ENCODE results near the gene MAPK6. TPM values are rescaled to one million over a fixed set of nuclear protein-coding genes. Genes with fewer than 3 reads are reported as not detected.

MAPK6 gene
- total and polyA plus RNA-seq, 2 donors (not counting 1 experiment from before 2014, with no cell fraction given): 3.2 to 17.9 TPM

GRCh38 chr15:52113235-52113634, 94.2 kb downstream of the MAPK6 start:
- H3K79me2 ChIP-seq (ENCODE audit: control insufficient read depth, insufficient read depth, low read length): no peaks in the 10 kb centered on the region
- no peak overlapping the region for H3K27ac ChIP-seq (ENCODE audit: low read length in 2 of 2)
- no peak overlapping the region for H2AFZ ChIP-seq (ENCODE audit: insufficient read depth, low read depth, low read length, poor library complexity, severe bottlenecking)
- ATAC-seq (ENCODE audit: low read depth) (no peak), DNase-seq (no peak)
- peaks cover 14% of the 10 kb centered on the region for H3K27me3 Mint-ChIP-seq
- no peaks in the 10 kb centered on the region for H3K9me3 ChIP-seq (ENCODE audit: control extremely low read depth in 1 of 3, control insufficient read depth in 2 of 3, insufficient read depth in 1 of 3, low read length in 2 of 3)
- intact Hi-C loops (cut with micrococcal nuclease): no loop called here
- H3K4me1 ChIP-seq (ENCODE audit: control insufficient read depth in 2 of 2, insufficient read depth in 2 of 2, low read length in 2 of 2): peaks cover 18 to 27% of the 10 kb centered on the region in 2 donors
- H3K4me1 Mint-ChIP-seq: peaks cover 19% of the 10 kb centered on the region
- no peak overlapping the region for H3K9ac ChIP-seq (ENCODE audit: low read length)
- H3K36me3 ChIP-seq (replicated peaks in 1 of 2; ENCODE audit: control extremely low read depth in 1 of 2, control insufficient read depth in 1 of 2, extremely low read depth in 1 of 2, insufficient read depth in 2 of 2, low read length in 1 of 2): no peaks in the 10 kb centered on the region
- peak overlapping the region; percentile 64 for H3K4me3 Mint-ChIP-seq
- POLR2A ChIA-PET: interaction anchor here (0.6 to 0.7 kb wide), 2 partner anchors 56 to 157 kb away, joined by 4 to 6 read pairs; no protein-coding TSS in a partner anchor
- no peak overlapping the region for H3K4me2 ChIP-seq (replicated peaks; ENCODE audit: low read depth, low read length, poor library complexity, severe bottlenecking)
- peak overlapping the region; percentile 37 for H3K27ac Mint-ChIP-seq
- no peak for TF ChIP-seq EZH2 (IDR thresholded peaks at IDR 0.05; ENCODE audit: borderline replicate concordance, insufficient read depth, low read depth, low read length, poor library complexity, severe bottlenecking)
- TF ChIP-seq, protein P1, sequence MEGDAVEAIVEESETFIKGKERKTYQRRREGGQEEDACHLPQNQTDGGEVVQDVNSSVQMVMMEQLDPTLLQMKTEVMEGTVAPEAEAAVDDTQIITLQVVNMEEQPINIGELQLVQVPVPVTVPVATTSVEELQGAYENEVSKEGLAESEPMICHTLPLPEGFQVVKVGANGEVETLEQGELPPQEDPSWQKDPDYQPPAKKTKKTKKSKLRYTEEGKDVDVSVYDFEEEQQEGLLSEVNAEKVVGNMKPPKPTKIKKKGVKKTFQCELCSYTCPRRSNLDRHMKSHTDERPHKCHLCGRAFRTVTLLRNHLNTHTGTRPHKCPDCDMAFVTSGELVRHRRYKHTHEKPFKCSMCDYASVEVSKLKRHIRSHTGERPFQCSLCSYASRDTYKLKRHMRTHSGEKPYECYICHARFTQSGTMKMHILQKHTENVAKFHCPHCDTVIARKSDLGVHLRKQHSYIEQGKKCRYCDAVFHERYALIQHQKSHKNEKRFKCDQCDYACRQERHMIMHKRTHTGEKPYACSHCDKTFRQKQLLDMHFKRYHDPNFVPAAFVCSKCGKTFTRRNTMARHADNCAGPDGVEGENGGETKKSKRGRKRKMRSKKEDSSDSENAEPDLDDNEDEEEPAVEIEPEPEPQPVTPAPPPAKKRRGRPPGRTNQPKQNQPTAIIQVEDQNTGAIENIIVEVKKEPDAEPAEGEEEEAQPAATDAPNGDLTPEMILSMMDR (IDR thresholded peaks at IDR 0.05): no peak
- CTCF ChIA-PET: interaction anchor here (1.3 kb wide), 1 partner anchor 10 kb away, joined by 3 read pairs; no protein-coding TSS in a partner anchor
- H4K20me1 ChIP-seq (ENCODE audit: control insufficient read depth, insufficient read depth, low read length, poor library complexity, severe bottlenecking): no peaks in the 10 kb centered on the region
- H3K9me3 Mint-ChIP-seq (ENCODE audit: insufficient read depth): no peaks in the 10 kb centered on the region
- no peak overlapping the region for H3K4me3 ChIP-seq (ENCODE audit: control extremely low read depth in 1 of 5, extremely low read depth in 1 of 5, insufficient read depth in 1 of 5, low read depth in 2 of 5, low read length in 4 of 5)
- no CpG with 5 or more reads among the region's 3 CpGs for WGBS (ENCODE audit: insufficient coverage)
- peaks cover 0 to 18% (median 4%) of the 10 kb centered on the region in 4 experiments for H3K27me3 ChIP-seq (replicated peaks in 1 of 4; ENCODE audit: control extremely low read depth in 1 of 4, control insufficient read depth in 3 of 4, insufficient read depth in 4 of 4, low read length in 3 of 4)

- H3K9ac ChIP-seq (ENCODE audit: low read length): no peak overlapping the region
- no peaks in the 10 kb centered on the region for H3K36me3 ChIP-seq (replicated peaks in 1 of 2; ENCODE audit: control extremely low read depth in 1 of 2, control insufficient read depth in 1 of 2, extremely low read depth in 1 of 2, insufficient read depth in 2 of 2, low read length in 1 of 2)
- no peak overlapping the region for H3K4me2 ChIP-seq (replicated peaks; ENCODE audit: low read depth, low read length, poor library complexity, severe bottlenecking)
- ChIA-PET POLR2A (interaction anchor here (0.6 kb wide), 1 partner anchor 156 kb away, joined by 6 read pairs; no protein-coding TSS in a partner anchor), CTCF (no interaction called here)
- no peak overlapping the region for H2AFZ ChIP-seq (ENCODE audit: insufficient read depth, low read depth, low read length, poor library complexity, severe bottlenecking)
- H4K20me1 ChIP-seq (ENCODE audit: control insufficient read depth, insufficient read depth, low read length, poor library complexity, severe bottlenecking): no peaks in the 10 kb centered on the region
- Mint-ChIP-seq H3K9me3 (ENCODE audit: insufficient read depth) (no peaks in the 10 kb centered on the region), H3K4me1 (peaks cover 19% of the 10 kb centered on the region), H3K4me3 (peak overlapping the region; percentile 64), H3K27ac (no peak overlapping the region), H3K27me3 (peaks cover 13% of the 10 kb centered on the region)
- H3K9me3 ChIP-seq (ENCODE audit: control extremely low read depth in 1 of 3, control insufficient read depth in 2 of 3, insufficient read depth in 1 of 3, low read length in 2 of 3): no peaks in the 10 kb centered on the region
- intact Hi-C loops (cut with micrococcal nuclease): no loop called here
- H3K4me3 ChIP-seq (ENCODE audit: control extremely low read depth in 1 of 5, extremely low read depth in 1 of 5, insufficient read depth in 1 of 5, low read depth in 2 of 5, low read length in 4 of 5): no peak overlapping the region
- H3K4me1 ChIP-seq (ENCODE audit: control insufficient read depth in 2 of 2, insufficient read depth in 2 of 2, low read length in 2 of 2): peaks cover 18 to 27% of the 10 kb centered on the region in 2 donors
- no peak overlapping the region for H3K27ac ChIP-seq (ENCODE audit: low read length in 2 of 2)
- H3K79me2 ChIP-seq (ENCODE audit: control insufficient read depth, insufficient read depth, low read length): no peaks in the 10 kb centered on the region
- no peak for ATAC-seq (ENCODE audit: low read depth)
- DNase-seq: no peak
- no peak for TF ChIP-seq EZH2 (IDR thresholded peaks at IDR 0.05; ENCODE audit: borderline replicate concordance, insufficient read depth, low read depth, low read length, poor library complexity, severe bottlenecking)
- TF ChIP-seq, protein P1 (IDR thresholded peaks at IDR 0.05): no peak
- peaks cover 0 to 18% (median 4%) of the 10 kb centered on the region in 4 experiments for H3K27me3 ChIP-seq (replicated peaks in 1 of 4; ENCODE audit: control extremely low read depth in 1 of 4, control insufficient read depth in 3 of 4, insufficient read depth in 4 of 4, low read length in 3 of 4)
These were observed 94.7 kb downstream of the MAPK6 start for GRCh38 chr15:52113708-52114107.
